ENCODE measurements around the gene GNB1L.

Gene GNB1L

GRCh38 chr22:19823191-19823901, 31.3 kb downstream of the GNB1L start:
- no peak for DNase-seq (ENCODE audit: low spot score)

- DNase-seq (ENCODE audit: low spot score): no peak
These were observed 32.2 kb downstream of the GNB1L start for GRCh38 chr22:19822301-19823117.

- DNase-seq (ENCODE audit: low spot score): no peak
These were observed 33.0 kb downstream of the GNB1L start for GRCh38 chr22:19821523-19822300.

- no peak for DNase-seq (ENCODE audit: low spot score)
These were observed 33.7 kb downstream of the GNB1L start for GRCh38 chr22:19820880-19821522.

GRCh38 chr22:19819911-19820879, 34.5 kb downstream of the GNB1L start:
- DNase-seq (ENCODE audit: low spot score): no peak

- no peak for DNase-seq (ENCODE audit: low spot score)
These were observed 35.3 kb downstream of the GNB1L start for GRCh38 chr22:19819208-19819910.

GRCh38 chr22:19818324-19819207, 36.1 kb downstream of the GNB1L start:
- no peak for DNase-seq (ENCODE audit: low spot score)

GRCh38 chr22:19816372-19817119, 38.1 kb downstream of the GNB1L start:
- no peak for DNase-seq (ENCODE audit: low spot score)

GRCh38 chr22:19815823-19816290, 38.8 kb downstream of the GNB1L start:
- DNase-seq (ENCODE audit: low spot score): no peak

GRCh38 chr22:19815093-19815822, 39.4 kb downstream of the GNB1L start:
- DNase-seq (ENCODE audit: low spot score): no peak

GRCh38 chr22:19814428-19814827, 40.2 kb downstream of the GNB1L start:
- DNase-seq (ENCODE audit: low spot score): no peak

GRCh38 chr22:19812910-19813309, 41.8 kb downstream of the GNB1L start:
- no peak for DNase-seq (ENCODE audit: low spot score)

GRCh38 chr22:19811811-19812771, 42.6 kb downstream of the GNB1L start:
- DNase-seq (ENCODE audit: low spot score): no peak

- DNase-seq (ENCODE audit: low spot score): no peak
These were observed 43.5 kb downstream of the GNB1L start for GRCh38 chr22:19811211-19811621.

- DNase-seq (ENCODE audit: low spot score): peak; percentile 16
These were observed 44.1 kb downstream of the GNB1L start for GRCh38 chr22:19810381-19811201.

- no peak for DNase-seq (ENCODE audit: low spot score)
These were observed 44.9 kb downstream of the GNB1L start for GRCh38 chr22:19809741-19810140.
